Mesothelial cell of epicardium (in vitro differentiated cells): Measurements from ENCODE around the gene RAX2. TPM values are rescaled to one million over a fixed set of nuclear protein-coding genes. Genes with fewer than 3 reads are reported as not detected.

ENCODE experiments used
- DNase-seq, 2 experiments: peaks; one replicate each; pipeline ENCODE4 v3.0.0; 2021; ENCODE audit warnings: low spot score in 2 of 2; ENCODE audit not compliant: unreplicated experiment in 2 of 2
- H3K27ac Mint-ChIP-seq: 2 replicates; pipeline ENCODE4 v1.8.0; 2021; ENCODE audit warnings: mixed read lengths
- H3K27me3 Mint-ChIP-seq: 2 replicates; pipeline ENCODE4 v1.8.0; 2021; ENCODE audit warnings: low read depth, mixed read lengths
- H3K36me3 Mint-ChIP-seq: 2 replicates; pipeline ENCODE4 v1.8.0; 2021; ENCODE audit warnings: mixed read lengths
- H3K4me1 Mint-ChIP-seq: 2 replicates; pipeline ENCODE4 v1.8.0; 2021; ENCODE audit warnings: mixed read lengths
- H3K4me3 Mint-ChIP-seq: 2 replicates; pipeline ENCODE4 v1.8.0; 2021; ENCODE audit warnings: mild to moderate bottlenecking, moderate library complexity, mixed read lengths
- H3K9me3 Mint-ChIP-seq: 2 replicates; pipeline ENCODE4 v1.8.0; 2021; ENCODE audit warnings: mixed read lengths
- total RNA-seq: library from RNA; stranded (reverse); gene quantifications from 3 replicates; pipeline ENCODE4 v1.2.1, GENCODE V29; 2021
- TF ChIP-seq, protein P1 (sequence below): fragments of 200-600 bp; sonication (generic); IDR thresholded peaks from one replicate; pipeline ENCODE4 v1.5.0; 2021; ENCODE audit warnings: antibody characterized with exemption; ENCODE audit not compliant: unreplicated experiment

RAX2 gene
- total RNA-seq, 1 donor from 2014 or later: not detected

DNA sequence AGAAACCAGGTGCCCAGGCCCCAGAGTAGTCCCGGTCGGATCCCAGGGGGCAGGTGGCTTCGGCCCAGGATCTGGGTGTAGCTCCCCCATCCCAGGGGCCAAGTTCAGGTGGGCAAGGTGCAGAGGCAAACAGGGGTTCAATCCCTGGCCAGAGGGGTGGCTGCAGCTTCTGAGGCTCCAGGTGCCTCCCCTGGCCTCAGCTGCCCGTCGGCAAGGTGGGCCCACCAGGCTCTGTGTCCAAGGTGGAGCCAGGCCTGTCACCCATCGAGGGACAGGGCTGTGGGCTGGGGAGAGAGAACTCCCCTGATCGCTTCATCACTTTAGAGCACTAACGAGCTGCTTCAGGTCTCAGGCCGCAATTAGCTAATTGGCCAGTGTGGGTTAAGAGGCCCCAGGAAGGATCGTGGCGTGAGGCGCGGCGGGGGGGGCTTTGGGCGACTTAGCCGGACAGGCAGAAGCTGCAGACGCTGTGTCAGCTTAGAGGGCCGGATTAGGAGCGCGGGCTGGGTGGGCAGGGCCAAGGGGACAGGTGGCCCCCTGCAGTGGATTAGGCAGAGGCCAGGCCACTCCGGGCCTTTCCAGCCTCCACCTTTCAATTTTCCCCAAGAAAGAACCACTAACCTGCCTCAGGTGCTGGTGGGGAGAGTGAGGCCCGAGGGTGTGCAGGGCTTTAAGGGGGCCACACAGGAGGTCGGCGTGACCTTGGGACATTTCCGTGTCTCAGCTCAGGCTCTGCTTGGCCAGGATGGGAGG is 2.8 kb upstream of the RAX2 start:
- Mint-ChIP-seq H3K27ac (no peak overlapping the region), H3K4me3 (no peak overlapping the region), H3K4me1 (peaks cover 5% of the 10 kb centered on the region), H3K27me3 (no peaks in the 10 kb centered on the region), H3K9me3 (no peaks in the 10 kb centered on the region), H3K36me3 (no peaks in the 10 kb centered on the region)
- no peak for DNase-seq
- TF ChIP-seq, protein P1, sequence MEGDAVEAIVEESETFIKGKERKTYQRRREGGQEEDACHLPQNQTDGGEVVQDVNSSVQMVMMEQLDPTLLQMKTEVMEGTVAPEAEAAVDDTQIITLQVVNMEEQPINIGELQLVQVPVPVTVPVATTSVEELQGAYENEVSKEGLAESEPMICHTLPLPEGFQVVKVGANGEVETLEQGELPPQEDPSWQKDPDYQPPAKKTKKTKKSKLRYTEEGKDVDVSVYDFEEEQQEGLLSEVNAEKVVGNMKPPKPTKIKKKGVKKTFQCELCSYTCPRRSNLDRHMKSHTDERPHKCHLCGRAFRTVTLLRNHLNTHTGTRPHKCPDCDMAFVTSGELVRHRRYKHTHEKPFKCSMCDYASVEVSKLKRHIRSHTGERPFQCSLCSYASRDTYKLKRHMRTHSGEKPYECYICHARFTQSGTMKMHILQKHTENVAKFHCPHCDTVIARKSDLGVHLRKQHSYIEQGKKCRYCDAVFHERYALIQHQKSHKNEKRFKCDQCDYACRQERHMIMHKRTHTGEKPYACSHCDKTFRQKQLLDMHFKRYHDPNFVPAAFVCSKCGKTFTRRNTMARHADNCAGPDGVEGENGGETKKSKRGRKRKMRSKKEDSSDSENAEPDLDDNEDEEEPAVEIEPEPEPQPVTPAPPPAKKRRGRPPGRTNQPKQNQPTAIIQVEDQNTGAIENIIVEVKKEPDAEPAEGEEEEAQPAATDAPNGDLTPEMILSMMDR: no peak

DNA sequence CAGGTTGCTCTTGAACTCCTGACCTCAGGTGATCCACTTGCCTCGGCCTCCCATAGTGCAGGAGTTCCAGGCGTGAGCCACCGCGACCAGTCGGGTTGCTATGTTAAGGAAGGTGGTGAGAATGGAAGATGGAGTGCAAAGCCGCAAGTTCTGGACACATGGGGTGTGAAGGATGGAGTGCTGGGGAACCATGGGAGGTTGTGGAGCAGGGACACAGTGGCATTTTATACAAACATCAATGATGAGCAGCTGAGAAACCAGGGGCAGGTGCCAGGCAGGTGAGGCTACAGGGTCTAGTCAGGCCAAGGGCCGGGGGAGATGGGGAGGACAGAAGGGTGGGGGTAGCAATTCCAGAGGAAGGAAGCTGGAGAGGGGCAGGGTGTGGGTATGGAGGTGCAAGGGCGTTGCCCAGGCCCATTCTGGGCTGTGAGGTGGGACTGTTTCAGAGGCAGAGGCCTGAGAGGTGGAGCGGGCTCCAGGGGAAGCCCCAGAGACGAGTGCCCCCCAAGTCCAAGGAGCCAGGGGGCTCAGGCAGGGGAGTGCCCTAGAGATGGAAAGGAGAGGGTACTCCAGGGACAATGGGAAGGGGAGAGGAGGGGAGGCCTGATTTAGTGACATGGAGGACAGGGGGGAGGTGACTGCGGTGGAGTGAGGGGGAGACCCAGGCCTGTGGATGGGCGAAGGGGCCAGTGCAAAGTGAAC is 1.9 kb upstream of the RAX2 start:
- DNase-seq: no peak
- H3K4me1 Mint-ChIP-seq: peaks cover 5% of the 10 kb centered on the region
- H3K36me3 Mint-ChIP-seq: peaks cover 1% of the 10 kb centered on the region
- no peak overlapping the region for H3K4me3 Mint-ChIP-seq
- H3K27me3 Mint-ChIP-seq: no peaks in the 10 kb centered on the region
- H3K9me3 Mint-ChIP-seq: no peaks in the 10 kb centered on the region
- TF ChIP-seq, protein P1: no peak
- H3K27ac Mint-ChIP-seq: no peak overlapping the region

DNA sequence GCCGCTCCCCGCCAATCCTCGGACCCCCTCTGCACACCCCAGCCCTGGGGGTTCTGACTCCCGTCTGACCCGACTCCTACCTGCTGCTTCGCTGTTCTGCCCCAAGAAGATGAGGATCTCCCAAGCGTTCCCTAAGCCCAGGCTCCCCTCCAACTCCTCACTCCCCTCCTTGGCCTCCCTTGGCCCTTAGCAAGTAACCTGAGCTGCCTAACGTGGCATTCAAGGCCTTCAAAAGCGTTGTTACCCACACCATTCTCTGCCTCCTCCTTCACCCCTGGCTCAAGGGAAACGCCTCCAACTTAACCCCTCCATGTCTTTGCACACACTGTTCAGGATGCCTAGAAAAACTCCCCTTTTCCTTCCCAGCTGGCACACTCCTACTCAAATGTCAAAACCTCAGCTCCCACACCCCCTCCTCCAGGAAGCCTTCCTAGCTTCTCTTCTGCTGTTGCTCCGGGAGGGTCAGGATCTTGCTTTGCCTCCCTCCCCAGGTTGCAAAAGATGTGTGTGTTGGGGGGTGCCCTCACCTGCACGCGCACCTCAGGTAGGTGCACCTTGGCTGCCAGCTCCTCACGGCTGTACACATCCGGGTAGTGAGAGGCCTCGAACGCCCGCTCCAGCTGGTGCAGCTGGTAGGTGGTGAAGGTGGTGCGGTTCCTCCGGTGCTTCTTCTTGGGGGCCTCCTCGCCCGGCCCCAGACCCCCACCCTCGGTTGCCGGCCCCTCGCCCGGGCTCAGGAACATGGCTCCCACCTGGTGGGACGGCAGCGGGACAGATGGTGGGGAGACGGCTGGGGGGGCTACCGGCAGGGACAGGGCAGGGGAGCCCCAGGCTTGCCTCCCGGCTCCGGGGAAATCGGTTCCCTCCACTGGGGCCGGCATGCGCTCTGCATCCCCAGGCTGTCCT is 775 bp downstream of the RAX2 start:
- Mint-ChIP-seq H3K27ac (no peak overlapping the region), H3K9me3 (no peaks in the 10 kb centered on the region), H3K27me3 (no peaks in the 10 kb centered on the region), H3K36me3 (peaks cover 8% of the 10 kb centered on the region), H3K4me3 (no peak overlapping the region), H3K4me1 (peaks cover 5% of the 10 kb centered on the region)
- TF ChIP-seq, protein P1: no peak
- no peak for DNase-seq

DNA sequence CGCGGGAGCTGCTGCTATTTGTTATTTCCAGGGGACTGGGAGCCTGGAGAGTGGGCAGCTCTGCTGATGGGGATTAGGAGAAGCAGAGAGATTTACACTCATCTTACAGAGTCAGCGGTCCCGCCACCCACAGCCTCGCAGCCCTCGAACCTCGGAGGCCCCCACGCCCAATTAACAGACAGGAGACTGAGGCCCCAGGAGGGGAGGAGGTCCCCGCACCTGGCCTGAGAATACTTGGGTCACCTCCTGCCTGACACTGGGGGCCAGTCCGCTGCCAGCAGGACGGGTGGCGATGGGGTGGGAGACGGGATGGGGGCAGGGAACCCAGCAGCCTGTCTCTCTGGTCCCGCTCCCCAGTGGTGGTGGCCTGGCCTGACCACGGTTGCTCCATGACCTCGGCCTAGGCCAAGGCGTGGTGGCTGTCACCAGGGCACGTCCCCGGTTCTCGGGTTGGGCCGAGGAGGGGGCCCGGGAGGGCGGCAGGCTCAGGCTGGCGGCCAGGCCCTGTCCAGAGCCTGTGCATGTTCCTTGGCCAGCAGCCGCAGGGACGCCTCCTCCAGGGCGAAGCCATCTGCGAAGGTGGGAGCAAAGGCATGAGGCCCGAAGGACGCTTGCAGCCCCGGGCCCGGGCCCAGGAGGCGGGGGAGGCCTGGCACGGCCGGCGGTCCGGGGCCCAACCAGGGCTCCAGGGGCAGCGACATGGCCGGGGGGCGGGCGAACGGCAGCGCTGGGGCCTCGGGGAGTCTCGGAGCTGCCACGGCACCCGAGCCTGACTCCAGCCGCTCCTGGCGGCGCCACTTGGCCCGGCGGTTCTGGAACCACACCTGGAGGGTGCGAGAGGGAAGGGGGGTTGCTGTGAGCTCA is 1.7 kb downstream of the RAX2 start:
- TF ChIP-seq, protein P1: no peak
- no peaks in the 10 kb centered on the region for H3K9me3 Mint-ChIP-seq
- H3K27ac Mint-ChIP-seq: no peak overlapping the region
- H3K36me3 Mint-ChIP-seq: peaks cover 8% of the 10 kb centered on the region
- no peaks in the 10 kb centered on the region for H3K27me3 Mint-ChIP-seq
- DNase-seq: no peak
- H3K4me1 Mint-ChIP-seq: peaks cover 5% of the 10 kb centered on the region
- no peak overlapping the region for H3K4me3 Mint-ChIP-seq

DNA sequence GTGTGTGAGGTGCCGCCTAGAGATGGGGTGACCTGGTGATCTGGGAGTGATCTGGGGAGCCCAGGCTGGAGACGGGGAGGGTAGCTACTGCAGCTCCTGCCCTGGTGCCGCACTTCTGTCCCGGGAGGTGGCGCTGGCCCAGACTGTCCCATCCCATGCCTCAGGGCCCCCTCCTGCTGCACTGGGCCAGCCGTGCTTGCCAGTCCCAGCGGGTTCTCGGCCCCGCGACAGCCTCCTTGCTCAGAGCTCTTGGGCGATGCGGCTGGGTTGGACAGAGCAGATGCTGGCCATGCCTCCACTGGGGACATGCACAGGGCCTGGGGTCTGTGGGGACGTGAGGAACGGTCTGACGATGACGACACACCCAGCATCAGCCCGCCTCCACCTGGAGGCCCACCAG is 2.5 kb downstream of the RAX2 start:
- H3K27ac Mint-ChIP-seq: no peak overlapping the region
- no peak for DNase-seq
- no peaks in the 10 kb centered on the region for H3K9me3 Mint-ChIP-seq

More for the DNA sequence above, 2.5 kb downstream of the RAX2 start:
- TF ChIP-seq, protein P1: no peak
- Mint-ChIP-seq H3K27me3 (no peaks in the 10 kb centered on the region), H3K36me3 (peaks cover 8% of the 10 kb centered on the region), H3K4me3 (no peak overlapping the region), H3K4me1 (peaks cover 5% of the 10 kb centered on the region)
